GM12891 (cell line): ENCODE data around the gene GNAQ.

Source experiments
- POLR2A ChIP-seq: IDR thresholded peaks from 2 replicates; pipeline ENCODE4 v1.6.1; 2011; ENCODE audit warnings: low read depth, low read length, control low read depth
- POLR2AphosphoS5 ChIP-seq: IDR thresholded peaks from 2 replicates; pipeline ENCODE4 v1.6.1; 2011; ENCODE audit warnings: low read depth, low read length, control low read depth
- SPI1 ChIP-seq: IDR thresholded peaks from 2 replicates; pipeline ENCODE4 v1.6.1; 2011; ENCODE audit warnings: low read depth, low read length, control low read depth

DNA sequence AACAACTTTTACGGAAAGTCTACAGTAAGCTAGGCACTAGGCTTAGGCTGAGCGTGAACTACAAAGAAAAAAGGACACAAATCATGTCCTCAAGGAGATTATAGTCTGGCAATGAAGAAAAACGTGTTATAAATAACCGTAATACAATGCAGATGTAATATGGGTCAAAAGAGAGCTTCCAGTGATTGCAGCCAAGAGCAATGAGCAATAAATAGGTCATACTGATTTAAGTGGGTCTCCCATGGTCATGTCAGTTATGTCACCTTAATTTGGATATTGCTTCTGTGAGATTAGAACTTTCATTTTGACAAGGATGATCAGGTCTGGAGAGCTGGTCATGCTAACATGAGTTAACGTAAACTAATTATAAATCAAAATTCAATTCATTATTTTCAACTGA, 224.9 kb downstream of the GNAQ start:
- TF ChIP-seq POLR2A (no peak), POLR2AphosphoS5 (no peak), SPI1 (no peak)
